ENCODE data around the gene ZNF532.

The ZNF532 gene

DNA sequence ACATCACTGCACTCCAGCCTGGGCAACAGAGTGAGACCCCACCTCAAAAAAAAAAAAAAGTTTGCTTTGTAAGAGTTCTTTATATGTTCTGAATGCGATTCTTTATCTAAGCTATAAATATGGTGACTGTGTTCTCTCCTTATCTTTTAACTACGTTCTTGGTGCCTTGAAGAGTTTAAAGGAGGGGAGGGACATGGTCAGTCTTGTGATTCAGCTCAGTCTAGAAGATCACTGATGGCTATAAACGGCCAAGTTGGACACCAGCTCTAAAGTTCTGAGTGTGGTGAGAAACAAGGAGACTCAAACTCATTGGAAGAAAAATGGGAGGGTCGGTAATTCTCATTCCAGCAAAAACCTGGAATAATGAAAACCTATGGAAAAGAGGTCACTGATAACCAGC lies 146.6 kb downstream of the ZNF532 start:
- TF ChIP-seq OSR1 (CRISPR knock-in tag; IDR thresholded peaks at IDR 0.05) (no peak), TOX (CRISPR knock-in tag; IDR thresholded peaks at IDR 0.05; ENCODE audit: borderline replicate concordance) (no peak), ZNF8 (CRISPR knock-in tag; IDR thresholded peaks at IDR 0.05) (no peak), ZC3H10 (CRISPR knock-in tag; IDR thresholded peaks at IDR 0.05) (no peak), SNAI2 (CRISPR knock-in tag; IDR thresholded peaks at IDR 0.05) (no peak), TCF4 (CRISPR knock-in tag; IDR thresholded peaks at IDR 0.05; ENCODE audit: borderline replicate concordance) (no peak)
- TF ChIP-seq, protein P1, sequence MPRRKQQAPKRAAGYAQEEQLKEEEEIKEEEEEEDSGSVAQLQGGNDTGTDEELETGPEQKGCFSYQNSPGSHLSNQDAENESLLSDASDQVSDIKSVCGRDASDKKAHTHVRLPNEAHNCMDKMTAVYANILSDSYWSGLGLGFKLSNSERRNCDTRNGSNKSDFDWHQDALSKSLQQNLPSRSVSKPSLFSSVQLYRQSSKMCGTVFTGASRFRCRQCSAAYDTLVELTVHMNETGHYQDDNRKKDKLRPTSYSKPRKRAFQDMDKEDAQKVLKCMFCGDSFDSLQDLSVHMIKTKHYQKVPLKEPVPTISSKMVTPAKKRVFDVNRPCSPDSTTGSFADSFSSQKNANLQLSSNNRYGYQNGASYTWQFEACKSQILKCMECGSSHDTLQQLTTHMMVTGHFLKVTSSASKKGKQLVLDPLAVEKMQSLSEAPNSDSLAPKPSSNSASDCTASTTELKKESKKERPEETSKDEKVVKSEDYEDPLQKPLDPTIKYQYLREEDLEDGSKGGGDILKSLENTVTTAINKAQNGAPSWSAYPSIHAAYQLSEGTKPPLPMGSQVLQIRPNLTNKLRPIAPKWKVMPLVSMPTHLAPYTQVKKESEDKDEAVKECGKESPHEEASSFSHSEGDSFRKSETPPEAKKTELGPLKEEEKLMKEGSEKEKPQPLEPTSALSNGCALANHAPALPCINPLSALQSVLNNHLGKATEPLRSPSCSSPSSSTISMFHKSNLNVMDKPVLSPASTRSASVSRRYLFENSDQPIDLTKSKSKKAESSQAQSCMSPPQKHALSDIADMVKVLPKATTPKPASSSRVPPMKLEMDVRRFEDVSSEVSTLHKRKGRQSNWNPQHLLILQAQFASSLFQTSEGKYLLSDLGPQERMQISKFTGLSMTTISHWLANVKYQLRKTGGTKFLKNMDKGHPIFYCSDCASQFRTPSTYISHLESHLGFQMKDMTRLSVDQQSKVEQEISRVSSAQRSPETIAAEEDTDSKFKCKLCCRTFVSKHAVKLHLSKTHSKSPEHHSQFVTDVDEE (CRISPR knock-in tag; IDR thresholded peaks at IDR 0.05): no peak
- TF ChIP-seq, protein P2, sequence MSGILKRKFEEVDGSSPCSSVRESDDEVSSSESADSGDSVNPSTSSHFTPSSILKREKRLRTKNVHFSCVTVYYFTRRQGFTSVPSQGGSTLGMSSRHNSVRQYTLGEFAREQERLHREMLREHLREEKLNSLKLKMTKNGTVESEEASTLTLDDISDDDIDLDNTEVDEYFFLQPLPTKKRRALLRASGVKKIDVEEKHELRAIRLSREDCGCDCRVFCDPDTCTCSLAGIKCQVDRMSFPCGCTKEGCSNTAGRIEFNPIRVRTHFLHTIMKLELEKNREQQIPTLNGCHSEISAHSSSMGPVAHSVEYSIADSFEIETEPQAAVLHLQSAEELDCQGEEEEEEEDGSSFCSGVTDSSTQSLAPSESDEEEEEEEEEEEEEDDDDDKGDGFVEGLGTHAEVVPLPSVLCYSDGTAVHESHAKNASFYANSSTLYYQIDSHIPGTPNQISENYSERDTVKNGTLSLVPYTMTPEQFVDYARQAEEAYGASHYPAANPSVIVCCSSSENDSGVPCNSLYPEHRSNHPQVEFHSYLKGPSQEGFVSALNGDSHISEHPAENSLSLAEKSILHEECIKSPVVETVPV (CRISPR knock-in tag; IDR thresholded peaks at IDR 0.05): no peak
- TF ChIP-seq, protein P3, sequence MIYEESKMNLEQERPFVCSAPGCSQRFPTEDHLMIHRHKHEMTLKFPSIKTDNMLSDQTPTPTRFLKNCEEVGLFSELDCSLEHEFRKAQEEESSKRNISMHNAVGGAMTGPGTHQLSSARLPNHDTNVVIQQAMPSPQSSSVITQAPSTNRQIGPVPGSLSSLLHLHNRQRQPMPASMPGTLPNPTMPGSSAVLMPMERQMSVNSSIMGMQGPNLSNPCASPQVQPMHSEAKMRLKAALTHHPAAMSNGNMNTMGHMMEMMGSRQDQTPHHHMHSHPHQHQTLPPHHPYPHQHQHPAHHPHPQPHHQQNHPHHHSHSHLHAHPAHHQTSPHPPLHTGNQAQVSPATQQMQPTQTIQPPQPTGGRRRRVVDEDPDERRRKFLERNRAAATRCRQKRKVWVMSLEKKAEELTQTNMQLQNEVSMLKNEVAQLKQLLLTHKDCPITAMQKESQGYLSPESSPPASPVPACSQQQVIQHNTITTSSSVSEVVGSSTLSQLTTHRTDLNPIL (CRISPR knock-in tag; IDR thresholded peaks at IDR 0.05; ENCODE audit: low read depth): no peak
- no peak for ATAC-seq

DNA sequence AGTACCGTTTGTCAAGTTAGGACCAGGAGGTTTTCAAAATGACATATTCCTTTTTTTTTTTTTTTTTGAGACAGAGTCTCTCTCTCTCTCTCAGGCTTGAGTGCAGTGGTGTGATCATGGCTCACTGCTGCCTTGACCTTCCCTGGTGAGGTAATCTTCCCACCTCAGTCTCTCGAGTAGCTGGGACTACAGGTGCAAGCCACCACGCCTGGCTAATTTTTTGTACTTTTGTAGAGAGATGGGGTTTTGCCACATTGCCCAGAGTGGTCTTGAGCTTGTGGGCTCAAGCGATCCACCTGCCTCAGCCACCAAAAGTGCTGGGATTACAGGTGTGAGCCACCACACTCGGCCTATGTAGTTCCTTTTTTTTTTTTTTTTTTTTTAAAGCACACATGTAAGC lies 147.1 kb downstream of the ZNF532 start:
- ATAC-seq: no peak
- TF ChIP-seq TCF4 (CRISPR knock-in tag; IDR thresholded peaks at IDR 0.05; ENCODE audit: borderline replicate concordance): no peak
- TF ChIP-seq ESRRG (CRISPR knock-in tag; IDR thresholded peaks at IDR 0.05): no peak
- no peak for TF ChIP-seq ZFP30 (CRISPR knock-in tag; IDR thresholded peaks at IDR 0.05)
- no peak for TF ChIP-seq ZNF8 (CRISPR knock-in tag; IDR thresholded peaks at IDR 0.05)
- TF ChIP-seq ARNTL (CRISPR knock-in tag; IDR thresholded peaks at IDR 0.05; ENCODE audit: borderline replicate concordance, low read depth): no peak
- TF ChIP-seq, protein P3 (CRISPR knock-in tag; IDR thresholded peaks at IDR 0.05; ENCODE audit: low read depth): no peak
- no peak for TF ChIP-seq SNAI2 (CRISPR knock-in tag; IDR thresholded peaks at IDR 0.05)
- no peak for TF ChIP-seq ISL1 (CRISPR knock-in tag; IDR thresholded peaks at IDR 0.05)
- TF ChIP-seq TOX (CRISPR knock-in tag; IDR thresholded peaks at IDR 0.05; ENCODE audit: borderline replicate concordance): no peak

DNA sequence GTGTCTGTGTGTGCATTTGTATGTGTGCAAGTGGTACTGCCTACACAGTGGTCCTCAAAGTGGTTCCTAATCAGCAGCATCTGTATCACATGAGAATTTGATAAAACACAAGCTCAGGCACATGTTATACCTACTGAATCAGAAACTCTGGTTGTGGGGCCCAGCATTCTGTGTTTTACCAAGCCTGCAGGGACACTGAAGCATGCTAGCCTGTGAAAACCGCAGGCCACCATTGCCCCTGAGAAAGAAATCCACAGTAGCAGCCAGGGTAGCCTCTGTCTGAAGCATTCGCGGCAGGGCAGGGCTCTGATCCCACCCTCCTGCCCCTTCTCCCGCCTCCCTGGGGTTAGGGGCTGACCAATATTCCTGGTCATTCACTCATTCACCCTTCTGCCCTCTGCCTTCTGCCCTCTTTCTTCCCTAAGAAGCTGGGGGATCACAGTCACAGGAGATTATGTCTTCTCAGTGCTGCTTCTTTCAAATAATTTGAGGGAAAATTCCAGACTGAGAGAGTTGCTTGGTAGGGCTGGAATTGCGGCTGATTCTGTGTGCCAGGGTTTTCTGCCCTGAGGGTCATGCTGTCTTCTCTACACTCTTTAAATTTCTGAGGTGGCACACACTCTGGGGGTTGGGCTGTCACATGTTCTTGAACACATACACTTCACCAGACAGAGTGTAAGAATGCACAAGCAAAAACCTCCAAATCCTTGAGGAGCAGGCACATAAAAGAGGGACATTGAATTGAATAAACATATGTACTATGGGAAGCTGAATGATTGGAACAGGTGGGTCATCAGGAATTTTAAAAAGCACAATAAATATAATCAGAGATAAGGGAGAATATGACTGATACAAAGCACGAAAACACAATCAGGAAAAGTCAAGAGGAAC lies 148.4 kb downstream of the ZNF532 start:
- TF ChIP-seq ISL1 (CRISPR knock-in tag; IDR thresholded peaks at IDR 0.05) (0 out of 2 replicates have a peak, but pooled peaks have one; percentile 10), PPARA (CRISPR knock-in tag; IDR thresholded peaks at IDR 0.05; ENCODE audit: borderline replicate concordance) (no peak)
- ATAC-seq: no peak

DNA sequence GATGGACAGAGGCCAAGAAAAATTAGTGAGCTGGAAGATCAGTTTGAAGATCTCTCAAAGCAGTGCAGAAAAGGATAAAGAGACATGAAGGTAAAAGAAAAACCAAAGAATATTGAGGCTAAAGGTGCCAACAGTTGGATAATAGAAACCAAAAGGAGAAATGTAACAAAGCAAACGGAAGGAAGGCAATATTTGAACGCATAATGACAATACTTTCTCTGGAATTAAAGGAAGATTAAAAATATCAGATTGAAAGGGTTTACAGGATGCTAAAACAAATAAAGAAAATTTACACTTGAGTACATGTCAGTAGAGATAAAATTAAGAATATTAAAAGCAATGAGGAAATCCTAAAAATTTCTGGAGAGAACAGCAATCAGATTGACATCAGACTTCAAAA lies 149.1 kb downstream of the ZNF532 start:
- ATAC-seq: no peak
- TF ChIP-seq, protein P2 (CRISPR knock-in tag; IDR thresholded peaks at IDR 0.05): no peak
- no peak for TF ChIP-seq ESRRG (CRISPR knock-in tag; IDR thresholded peaks at IDR 0.05)
- no peak for TF ChIP-seq ZNF565 (CRISPR knock-in tag; conservative IDR thresholded peaks at IDR 0.05; ENCODE audit: low read depth)
- TF ChIP-seq, protein P4, sequence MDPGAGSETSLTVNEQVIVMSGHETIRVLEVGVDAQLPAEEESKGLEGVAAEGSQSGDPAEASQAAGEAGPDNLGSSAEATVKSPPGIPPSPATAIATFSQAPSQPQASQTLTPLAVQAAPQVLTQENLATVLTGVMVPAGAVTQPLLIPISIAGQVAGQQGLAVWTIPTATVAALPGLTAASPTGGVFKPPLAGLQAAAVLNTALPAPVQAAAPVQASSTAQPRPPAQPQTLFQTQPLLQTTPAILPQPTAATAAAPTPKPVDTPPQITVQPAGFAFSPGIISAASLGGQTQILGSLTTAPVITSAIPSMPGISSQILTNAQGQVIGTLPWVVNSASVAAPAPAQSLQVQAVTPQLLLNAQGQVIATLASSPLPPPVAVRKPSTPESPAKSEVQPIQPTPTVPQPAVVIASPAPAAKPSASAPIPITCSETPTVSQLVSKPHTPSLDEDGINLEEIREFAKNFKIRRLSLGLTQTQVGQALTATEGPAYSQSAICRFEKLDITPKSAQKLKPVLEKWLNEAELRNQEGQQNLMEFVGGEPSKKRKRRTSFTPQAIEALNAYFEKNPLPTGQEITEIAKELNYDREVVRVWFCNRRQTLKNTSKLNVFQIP (CRISPR knock-in tag; IDR thresholded peaks at IDR 0.05; ENCODE audit: borderline replicate concordance, low read depth): no peak
- TF ChIP-seq BACH2 (CRISPR knock-in tag; IDR thresholded peaks at IDR 0.05; ENCODE audit: borderline replicate concordance): no peak
- TF ChIP-seq OSR1 (CRISPR knock-in tag; IDR thresholded peaks at IDR 0.05): no peak
- TF ChIP-seq GLIS3 (CRISPR knock-in tag; IDR thresholded peaks at IDR 0.05): no peak
- TF ChIP-seq SNAI2 (CRISPR knock-in tag; IDR thresholded peaks at IDR 0.05): no peak
- no peak for TF ChIP-seq ZNF70 (CRISPR knock-in tag; IDR thresholded peaks at IDR 0.05)
- TF ChIP-seq PPARA (CRISPR knock-in tag; IDR thresholded peaks at IDR 0.05; ENCODE audit: borderline replicate concordance): no peak
- no peak for TF ChIP-seq ZFP3 (CRISPR knock-in tag; IDR thresholded peaks at IDR 0.05)
- no peak for TF ChIP-seq RARB (CRISPR knock-in tag; IDR thresholded peaks at IDR 0.05)
- no peak for TF ChIP-seq ZC3H10 (CRISPR knock-in tag; IDR thresholded peaks at IDR 0.05)
- no peak for TF ChIP-seq ZFP30 (CRISPR knock-in tag; IDR thresholded peaks at IDR 0.05)
- TF ChIP-seq, protein P5, sequence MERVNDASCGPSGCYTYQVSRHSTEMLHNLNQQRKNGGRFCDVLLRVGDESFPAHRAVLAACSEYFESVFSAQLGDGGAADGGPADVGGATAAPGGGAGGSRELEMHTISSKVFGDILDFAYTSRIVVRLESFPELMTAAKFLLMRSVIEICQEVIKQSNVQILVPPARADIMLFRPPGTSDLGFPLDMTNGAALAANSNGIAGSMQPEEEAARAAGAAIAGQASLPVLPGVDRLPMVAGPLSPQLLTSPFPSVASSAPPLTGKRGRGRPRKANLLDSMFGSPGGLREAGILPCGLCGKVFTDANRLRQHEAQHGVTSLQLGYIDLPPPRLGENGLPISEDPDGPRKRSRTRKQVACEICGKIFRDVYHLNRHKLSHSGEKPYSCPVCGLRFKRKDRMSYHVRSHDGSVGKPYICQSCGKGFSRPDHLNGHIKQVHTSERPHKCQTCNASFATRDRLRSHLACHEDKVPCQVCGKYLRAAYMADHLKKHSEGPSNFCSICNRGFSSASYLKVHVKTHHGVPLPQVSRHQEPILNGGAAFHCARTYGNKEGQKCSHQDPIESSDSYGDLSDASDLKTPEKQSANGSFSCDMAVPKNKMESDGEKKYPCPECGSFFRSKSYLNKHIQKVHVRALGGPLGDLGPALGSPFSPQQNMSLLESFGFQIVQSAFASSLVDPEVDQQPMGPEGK (CRISPR knock-in tag; IDR thresholded peaks at IDR 0.05; ENCODE audit: borderline replicate concordance): no peak
- no peak for TF ChIP-seq ISL1 (CRISPR knock-in tag; IDR thresholded peaks at IDR 0.05)
- TF ChIP-seq CSDC2 (CRISPR knock-in tag; IDR thresholded peaks at IDR 0.05): no peak

Measured in SK-N-SH treated with all-trans-retinoic acid at 6 μM for 48 hours (cell line).